H4 (cell line): ENCODE results near the gene COTL1. TPM values are rescaled to one million over a fixed set of nuclear protein-coding genes. Genes with fewer than 3 reads are reported as not detected.
"Not testable (repeated sequence)": the region's sequence is repeated elsewhere in the genome, so short reads cannot be mapped to it uniquely, and the experiment has no call there.

Experiments used
- DNase-seq: peaks from one replicate; pipeline ENCODE4 v3.0.0-alpha.2; 2015; ENCODE audit warnings: low spot score
- total RNA-seq: library from RNA; depleted of rRNA; stranded (reverse); fragments of >200 nt; shearing (Covaris generic); gene quantifications from 2 replicates; pipeline ENCODE4 v1.2.3, GENCODE V29; 2014

COTL1 gene
- total RNA-seq, 1 experiment from 2014 or later = 197 TPM

GRCh38 chr16:84643180-84643583 lies 25.3 kb upstream of the COTL1 start:
- DNase-seq = peak; percentile 73

- no peak for DNase-seq
Observed at GRCh38 chr16:84641643-84642358, 23.9 kb upstream of the COTL1 start.

GRCh38 chr16:84640145-84640544 lies 22.3 kb upstream of the COTL1 start:
- no peak for DNase-seq

GRCh38 chr16:84638231-84638806 lies 20.4 kb upstream of the COTL1 start:
- DNase-seq = no peak

- DNase-seq = no peak
Observed at GRCh38 chr16:84637709-84638108, 19.8 kb upstream of the COTL1 start.

- no peak for DNase-seq
Observed at GRCh38 chr16:84635702-84636101, 17.8 kb upstream of the COTL1 start.

GRCh38 chr16:84633622-84634021 lies 15.7 kb upstream of the COTL1 start:
- no peak for DNase-seq

GRCh38 chr16:84632862-84633261 lies 15.0 kb upstream of the COTL1 start:
- DNase-seq = not testable (repeated sequence)

GRCh38 chr16:84631886-84632285 lies 14.0 kb upstream of the COTL1 start:
- no peak for DNase-seq

- no peak for DNase-seq
Observed at GRCh38 chr16:84631153-84631466, 13.2 kb upstream of the COTL1 start.

GRCh38 chr16:84630446-84631152 lies 12.7 kb upstream of the COTL1 start:
- DNase-seq = no peak

GRCh38 chr16:84630009-84630408 lies 12.1 kb upstream of the COTL1 start:
- DNase-seq = no peak

GRCh38 chr16:84629580-84629979 lies 11.7 kb upstream of the COTL1 start:
- no peak for DNase-seq

- DNase-seq = no peak
Observed at GRCh38 chr16:84628226-84628731, 10.4 kb upstream of the COTL1 start.

GRCh38 chr16:84625556-84625955 lies 7.7 kb upstream of the COTL1 start:
- no peak for DNase-seq

- not testable (repeated sequence) for DNase-seq
Observed at GRCh38 chr16:84620913-84621312, 3.0 kb upstream of the COTL1 start.

GRCh38 chr16:84618581-84619460 lies 943 bp upstream of the COTL1 start:
- peak; percentile 98 for DNase-seq

- DNase-seq = no peak
Observed at GRCh38 chr16:84617041-84617790, 662 bp downstream of the COTL1 start.

- no peak for DNase-seq
Observed at GRCh38 chr16:84616515-84616914, 1.4 kb downstream of the COTL1 start.

GRCh38 chr16:84614968-84615813 lies 2.7 kb downstream of the COTL1 start:
- no peak for DNase-seq
